Retinal pigment epithelial cell (primary cell): ENCODE data around the gene PSAP.

Source experiments
- DNase-seq: peaks from one replicate; pipeline ENCODE4 v3.0.0-alpha.2; 2010; ENCODE audit warnings: low read depth
- H3K4me3 ChIP-seq: 2 replicates; pipeline ENCODE4 v1.5.1; 2011; ENCODE audit warnings: mild to moderate bottlenecking, low read length, control low read depth, moderate library complexity
- CTCF ChIP-seq: conservative IDR thresholded peaks from 2 replicates; pipeline ENCODE4 v1.5.1; 2011; ENCODE audit warnings: low read depth, low read length, control low read depth, inconsistent platforms

Gene PSAP

GRCh38 chr10:71820966-71821365 lies 30.1 kb downstream of the PSAP start:
- H3K4me3 ChIP-seq = no peak overlapping the region
- no peak for DNase-seq
- TF ChIP-seq CTCF = no peak

- no peak for TF ChIP-seq CTCF
- DNase-seq = no peak
- no peak overlapping the region for H3K4me3 ChIP-seq
Measured at GRCh38 chr10:71819985-71820384, 31.1 kb downstream of the PSAP start.

- TF ChIP-seq CTCF = no peak
- no peak for DNase-seq
- H3K4me3 ChIP-seq = no peak overlapping the region
Measured at GRCh38 chr10:71819441-71819861, 31.6 kb downstream of the PSAP start.

GRCh38 chr10:71818674-71819260 lies 32.3 kb downstream of the PSAP start:
- no peak for TF ChIP-seq CTCF
- DNase-seq = no peak
- H3K4me3 ChIP-seq = no peak overlapping the region

GRCh38 chr10:71817831-71818655 lies 33.0 kb downstream of the PSAP start:
- no peak for TF ChIP-seq CTCF
- no peak for DNase-seq
- no peak overlapping the region for H3K4me3 ChIP-seq

GRCh38 chr10:71816936-71817618 lies 34.0 kb downstream of the PSAP start:
- TF ChIP-seq CTCF = no peak
- H3K4me3 ChIP-seq = no peak overlapping the region
- no peak for DNase-seq
